ENCODE measurements around the gene STH. TPM values are rescaled to one million over a fixed set of nuclear protein-coding genes. Genes with fewer than 3 reads are reported as not detected.

Gene STH
- total and polyA plus RNA-seq, 2 of the 4 experiments (the other 2 are of a cell fraction): not detected

DNA sequence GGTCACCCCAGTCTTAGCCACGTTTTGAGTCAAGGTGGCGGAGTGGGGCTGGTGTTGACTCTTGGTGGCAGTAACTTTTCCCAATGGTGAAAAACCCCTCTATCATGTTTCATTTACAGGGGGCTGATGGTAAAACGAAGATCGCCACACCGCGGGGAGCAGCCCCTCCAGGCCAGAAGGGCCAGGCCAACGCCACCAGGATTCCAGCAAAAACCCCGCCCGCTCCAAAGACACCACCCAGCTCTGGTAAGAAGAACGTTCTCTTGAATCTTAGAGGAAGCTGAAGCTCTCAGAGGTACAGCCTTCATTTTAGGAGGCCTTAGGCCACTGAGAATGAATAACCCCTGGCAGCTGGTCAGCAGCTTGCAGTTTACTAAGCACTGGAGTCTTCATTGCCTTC lies 7.7 kb upstream of the STH start:
- dilution Hi-C loops (cut with HindIII; ENCODE audit: low sequenced_read_pairs, unreplicated experiment) (no loop called here), intact Hi-C loops (cut with micrococcal nuclease) (no loop called here), in situ Hi-C loops (cut with MboI; ENCODE audit: low sequenced_read_pairs) (no loop called here)
- peaks cover 2% of the 10 kb centered on the region; the same call in 1 of the 2 replicates for H3K9me3 ChIP-seq (ENCODE audit: control insufficient read depth, insufficient read depth, low read length)
- H2BK120ac ChIP-seq (ENCODE audit: low read depth, low read length): no peak overlapping the region
- no peak overlapping the region for H3K23ac ChIP-seq (ENCODE audit: low read depth, low read length)
- ATAC-seq (ENCODE audit: low read depth): no peak
- H3K27me3 ChIP-seq (ENCODE audit: control insufficient read depth, insufficient read depth, low read length): peaks cover 22% of the 10 kb centered on the region
- peaks cover 3% of the 10 kb centered on the region; the same call in 1 of the 2 replicates for H3K9me1 ChIP-seq (ENCODE audit: insufficient read depth, low read length)
- H2AK5ac ChIP-seq (ENCODE audit: low read depth, low read length): no peak overlapping the region
- no peak for TF ChIP-seq MAZ (IDR thresholded peaks at IDR 0.05; ENCODE audit: borderline replicate concordance, low read depth, low read length)
- TF ChIP-seq, protein P1, sequence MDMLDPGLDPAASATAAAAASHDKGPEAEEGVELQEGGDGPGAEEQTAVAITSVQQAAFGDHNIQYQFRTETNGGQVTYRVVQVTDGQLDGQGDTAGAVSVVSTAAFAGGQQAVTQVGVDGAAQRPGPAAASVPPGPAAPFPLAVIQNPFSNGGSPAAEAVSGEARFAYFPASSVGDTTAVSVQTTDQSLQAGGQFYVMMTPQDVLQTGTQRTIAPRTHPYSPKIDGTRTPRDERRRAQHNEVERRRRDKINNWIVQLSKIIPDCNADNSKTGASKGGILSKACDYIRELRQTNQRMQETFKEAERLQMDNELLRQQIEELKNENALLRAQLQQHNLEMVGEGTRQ (IDR thresholded peaks at IDR 0.05; ENCODE audit: low read depth, low read length): no peak
- TF ChIP-seq CHD1 (IDR thresholded peaks at IDR 0.05; ENCODE audit: low read depth, low read length): no peak
- no peak for TF ChIP-seq BHLHE40 (IDR thresholded peaks at IDR 0.05; ENCODE audit: low read depth, low read length)
- no peak for TF ChIP-seq MAFK (IDR thresholded peaks at IDR 0.05; ENCODE audit: low read depth, low read length)
- TF ChIP-seq POLR2A (IDR thresholded peaks at IDR 0.05; ENCODE audit: low read depth, low read length): no peak
- TF ChIP-seq RAD21 (IDR thresholded peaks at IDR 0.05; ENCODE audit: low read length): no peak
- TF ChIP-seq SMC3 (IDR thresholded peaks at IDR 0.05; ENCODE audit: low read depth, low read length): no peak
- TF ChIP-seq, protein P2, sequence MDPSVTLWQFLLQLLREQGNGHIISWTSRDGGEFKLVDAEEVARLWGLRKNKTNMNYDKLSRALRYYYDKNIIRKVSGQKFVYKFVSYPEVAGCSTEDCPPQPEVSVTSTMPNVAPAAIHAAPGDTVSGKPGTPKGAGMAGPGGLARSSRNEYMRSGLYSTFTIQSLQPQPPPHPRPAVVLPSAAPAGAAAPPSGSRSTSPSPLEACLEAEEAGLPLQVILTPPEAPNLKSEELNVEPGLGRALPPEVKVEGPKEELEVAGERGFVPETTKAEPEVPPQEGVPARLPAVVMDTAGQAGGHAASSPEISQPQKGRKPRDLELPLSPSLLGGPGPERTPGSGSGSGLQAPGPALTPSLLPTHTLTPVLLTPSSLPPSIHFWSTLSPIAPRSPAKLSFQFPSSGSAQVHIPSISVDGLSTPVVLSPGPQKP (IDR thresholded peaks at IDR 0.05; ENCODE audit: borderline replicate concordance, low read depth, low read length): no peak
- H2BK5ac ChIP-seq (ENCODE audit: low read depth, low read length, poor library complexity, severe bottlenecking): no peak overlapping the region
- no TSS peak for BruUV-seq (replicated peaks)
- POLR2A ChIA-PET (ENCODE audit: unreplicated experiment): no interaction called here
- no peak overlapping the region for H3K4me3 ChIP-seq (ENCODE audit: insufficient read depth, low read depth, low read length)
- no peak for DNase-seq
- no peak overlapping the region for H2AFZ ChIP-seq (replicated peaks; ENCODE audit: low read length, poor library complexity)
- CTCF ChIA-PET: no interaction called here
- H3K4ac ChIP-seq (ENCODE audit: low read depth, low read length): no peak overlapping the region
- H4K8ac ChIP-seq (ENCODE audit: low read depth in 2 of 2, low read length in 2 of 2): no peak overlapping the region
- no peak overlapping the region for H4K91ac ChIP-seq (ENCODE audit: insufficient read depth, low read depth, low read length)
- no peak overlapping the region for H3K14ac ChIP-seq (replicated peaks; ENCODE audit: low read depth, low read length)
- H3K4me2 ChIP-seq (ENCODE audit: low read depth, low read length): no peak overlapping the region
- no peaks in the 10 kb centered on the region for H3K36me3 ChIP-seq (ENCODE audit: control insufficient read depth, insufficient read depth, low read length)
- no peak overlapping the region for H2BK20ac ChIP-seq (ENCODE audit: low read depth, low read length)
- no peak overlapping the region for H3K27ac ChIP-seq (ENCODE audit: insufficient read depth, low read length)
- H3K79me1 ChIP-seq (ENCODE audit: low read depth in 1 of 2, low read length in 2 of 2): no peaks in the 10 kb centered on the region
- H4K5ac ChIP-seq (ENCODE audit: low read depth, low read length): no peak overlapping the region
- no peak overlapping the region for H2BK15ac ChIP-seq (ENCODE audit: low read depth, low read length)
- H3K9ac ChIP-seq (ENCODE audit: low read depth, low read length): no peak overlapping the region
- no peak overlapping the region for H2AK9ac ChIP-seq (replicated peaks; ENCODE audit: low read depth, low read length, poor library complexity)
- WGBS, 2 experiments (ENCODE audit: extremely low coverage in 2 of 2, insufficient read length in 1 of 2): 83% methylated on average over 2 of the region's 10 CpGs; no CpG with 5 or more reads in 1 of the 2 experiments
- no peaks in the 10 kb centered on the region; the same call in 1 of the 2 replicates for H4K20me1 ChIP-seq (ENCODE audit: insufficient read depth, low read length)
- H3K4me1 ChIP-seq (ENCODE audit: control insufficient read depth, insufficient read depth, low read length): no peaks in the 10 kb centered on the region
- no peak overlapping the region for H3K18ac ChIP-seq (ENCODE audit: low read depth, low read length)
- H3K56ac ChIP-seq (ENCODE audit: extremely low read depth, insufficient read depth, low read length): no peak overlapping the region

All from IMR-90 (cell line).